PFSK-1 (cell line): ENCODE results near the gene OSM.

Experiments used
- POLR2AphosphoS5 ChIP-seq: IDR thresholded peaks from 2 replicates; pipeline ENCODE4 v1.6.1; 2012; ENCODE audit warnings: low read depth, mild to moderate bottlenecking, control low read depth, low read length, moderate library complexity
- REST ChIP-seq, 2 experiments: IDR thresholded peaks; 2 replicates each; pipeline versions ENCODE4 v1.6.1 to v1.8.0; 2011 to 2012; ENCODE audit warnings: low read depth in 2 of 2, low read length in 2 of 2, control low read depth in 1 of 2, inconsistent platforms in 1 of 2, mild to moderate bottlenecking in 1 of 2, moderate library complexity in 1 of 2; ENCODE audit not compliant: insufficient read depth in 1 of 2
- SIN3A ChIP-seq: IDR thresholded peaks from 2 replicates; pipeline ENCODE4 v1.6.1; 2012; ENCODE audit warnings: mild to moderate bottlenecking, low read length, moderate library complexity, borderline replicate concordance; ENCODE audit not compliant: insufficient read depth

- TF ChIP-seq SIN3A: no peak
- TF ChIP-seq POLR2AphosphoS5: no peak
- no peak for TF ChIP-seq REST (IDR thresholded peaks at IDR 0.05; ENCODE audit: insufficient read depth in 1 of 2, low read depth in 2 of 2, low read length in 2 of 2)
Measured at GRCh38 chr22:30233582-30233981, 33.1 kb downstream of the OSM start.
